ENCODE results near the gene FAM193A. TPM values are rescaled to one million over a fixed set of nuclear protein-coding genes. Genes with fewer than 3 reads are reported as not detected.

The FAM193A gene
- total and polyA plus RNA-seq, 2 experiments from 2014 or later, result 12.0 to 22.9 TPM

GRCh38 chr4:2546286-2546823, 9.9 kb downstream of the FAM193A start:
- Mint-ChIP-seq H3K4me3 (no peak overlapping the region), H3K9me3 (no peaks in the 10 kb centered on the region), H3K27ac (no peak overlapping the region), H3K4me1 (no peaks in the 10 kb centered on the region), H3K36me3 (ENCODE audit: low read depth) (peaks cover 3% of the 10 kb centered on the region; the same call in 1 of the 3 replicates), H3K27me3 (ENCODE audit: insufficient read depth, low read depth, poor library complexity) (peaks cover 7% of the 10 kb centered on the region)
- Histone ChIP-seq H3K9me2 (ENCODE audit: insufficient read depth) (no peaks in the 10 kb centered on the region), H4K20me1 (replicated peaks; ENCODE audit: insufficient read depth) (peaks cover 51% of the 10 kb centered on the region), H3K36me3 (ENCODE audit: insufficient read depth) (no peaks in the 10 kb centered on the region), H3K27me3 (ENCODE audit: insufficient read depth) (no peaks in the 10 kb centered on the region), H2AFZ (no peak overlapping the region), H3K4me1 (ENCODE audit: insufficient read depth) (no peaks in the 10 kb centered on the region), H3K27ac (ENCODE audit: low read depth) (no peak overlapping the region), H3F3A (replicated peaks; ENCODE audit: low read depth) (0 out of 2 replicates have a peak, but pooled peaks cover 3% of the 10 kb centered on the region), H3K4me2 (no peak overlapping the region), H3K4me3 (no peak overlapping the region), H3K79me2 (replicated peaks; ENCODE audit: insufficient read depth) (peaks cover 100% of the 10 kb centered on the region)
- ATAC-seq, result no peak
- TF ChIP-seq, protein P1, sequence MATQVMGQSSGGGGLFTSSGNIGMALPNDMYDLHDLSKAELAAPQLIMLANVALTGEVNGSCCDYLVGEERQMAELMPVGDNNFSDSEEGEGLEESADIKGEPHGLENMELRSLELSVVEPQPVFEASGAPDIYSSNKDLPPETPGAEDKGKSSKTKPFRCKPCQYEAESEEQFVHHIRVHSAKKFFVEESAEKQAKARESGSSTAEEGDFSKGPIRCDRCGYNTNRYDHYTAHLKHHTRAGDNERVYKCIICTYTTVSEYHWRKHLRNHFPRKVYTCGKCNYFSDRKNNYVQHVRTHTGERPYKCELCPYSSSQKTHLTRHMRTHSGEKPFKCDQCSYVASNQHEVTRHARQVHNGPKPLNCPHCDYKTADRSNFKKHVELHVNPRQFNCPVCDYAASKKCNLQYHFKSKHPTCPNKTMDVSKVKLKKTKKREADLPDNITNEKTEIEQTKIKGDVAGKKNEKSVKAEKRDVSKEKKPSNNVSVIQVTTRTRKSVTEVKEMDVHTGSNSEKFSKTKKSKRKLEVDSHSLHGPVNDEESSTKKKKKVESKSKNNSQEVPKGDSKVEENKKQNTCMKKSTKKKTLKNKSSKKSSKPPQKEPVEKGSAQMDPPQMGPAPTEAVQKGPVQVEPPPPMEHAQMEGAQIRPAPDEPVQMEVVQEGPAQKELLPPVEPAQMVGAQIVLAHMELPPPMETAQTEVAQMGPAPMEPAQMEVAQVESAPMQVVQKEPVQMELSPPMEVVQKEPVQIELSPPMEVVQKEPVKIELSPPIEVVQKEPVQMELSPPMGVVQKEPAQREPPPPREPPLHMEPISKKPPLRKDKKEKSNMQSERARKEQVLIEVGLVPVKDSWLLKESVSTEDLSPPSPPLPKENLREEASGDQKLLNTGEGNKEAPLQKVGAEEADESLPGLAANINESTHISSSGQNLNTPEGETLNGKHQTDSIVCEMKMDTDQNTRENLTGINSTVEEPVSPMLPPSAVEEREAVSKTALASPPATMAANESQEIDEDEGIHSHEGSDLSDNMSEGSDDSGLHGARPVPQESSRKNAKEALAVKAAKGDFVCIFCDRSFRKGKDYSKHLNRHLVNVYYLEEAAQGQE (IDR thresholded peaks at IDR 0.05; ENCODE audit: unreplicated experiment), result no peak
- TF ChIP-seq JUNB (IDR thresholded peaks at IDR 0.05; ENCODE audit: unreplicated experiment) (no peak), EZH2 (IDR thresholded peaks at IDR 0.05; ENCODE audit: low read depth, unreplicated experiment) (no peak), NANOG (IDR thresholded peaks at IDR 0.05; ENCODE audit: borderline replicate concordance) (no peak), STAT1 (IDR thresholded peaks at IDR 0.05; ENCODE audit: unreplicated experiment) (no peak), EZH2phosphoT487 (IDR thresholded peaks at IDR 0.05; ENCODE audit: unreplicated experiment) (no peak), POLR2AphosphoS5 (IDR thresholded peaks at IDR 0.05; ENCODE audit: low read depth) (no peak), ZNF331 (CRISPR knock-in tag; IDR thresholded peaks at IDR 0.05; ENCODE audit: low read depth) (no peak), ZNF114 (CRISPR knock-in tag; IDR thresholded peaks at IDR 0.05) (no peak), CREB1 (CRISPR knock-in tag; IDR thresholded peaks at IDR 0.05; ENCODE audit: low read depth) (no peak), CTCF (conservative IDR thresholded peaks at IDR 0.05; ENCODE audit: low read depth in 2 of 2) (no peak)
- TF ChIP-seq, protein P2, sequence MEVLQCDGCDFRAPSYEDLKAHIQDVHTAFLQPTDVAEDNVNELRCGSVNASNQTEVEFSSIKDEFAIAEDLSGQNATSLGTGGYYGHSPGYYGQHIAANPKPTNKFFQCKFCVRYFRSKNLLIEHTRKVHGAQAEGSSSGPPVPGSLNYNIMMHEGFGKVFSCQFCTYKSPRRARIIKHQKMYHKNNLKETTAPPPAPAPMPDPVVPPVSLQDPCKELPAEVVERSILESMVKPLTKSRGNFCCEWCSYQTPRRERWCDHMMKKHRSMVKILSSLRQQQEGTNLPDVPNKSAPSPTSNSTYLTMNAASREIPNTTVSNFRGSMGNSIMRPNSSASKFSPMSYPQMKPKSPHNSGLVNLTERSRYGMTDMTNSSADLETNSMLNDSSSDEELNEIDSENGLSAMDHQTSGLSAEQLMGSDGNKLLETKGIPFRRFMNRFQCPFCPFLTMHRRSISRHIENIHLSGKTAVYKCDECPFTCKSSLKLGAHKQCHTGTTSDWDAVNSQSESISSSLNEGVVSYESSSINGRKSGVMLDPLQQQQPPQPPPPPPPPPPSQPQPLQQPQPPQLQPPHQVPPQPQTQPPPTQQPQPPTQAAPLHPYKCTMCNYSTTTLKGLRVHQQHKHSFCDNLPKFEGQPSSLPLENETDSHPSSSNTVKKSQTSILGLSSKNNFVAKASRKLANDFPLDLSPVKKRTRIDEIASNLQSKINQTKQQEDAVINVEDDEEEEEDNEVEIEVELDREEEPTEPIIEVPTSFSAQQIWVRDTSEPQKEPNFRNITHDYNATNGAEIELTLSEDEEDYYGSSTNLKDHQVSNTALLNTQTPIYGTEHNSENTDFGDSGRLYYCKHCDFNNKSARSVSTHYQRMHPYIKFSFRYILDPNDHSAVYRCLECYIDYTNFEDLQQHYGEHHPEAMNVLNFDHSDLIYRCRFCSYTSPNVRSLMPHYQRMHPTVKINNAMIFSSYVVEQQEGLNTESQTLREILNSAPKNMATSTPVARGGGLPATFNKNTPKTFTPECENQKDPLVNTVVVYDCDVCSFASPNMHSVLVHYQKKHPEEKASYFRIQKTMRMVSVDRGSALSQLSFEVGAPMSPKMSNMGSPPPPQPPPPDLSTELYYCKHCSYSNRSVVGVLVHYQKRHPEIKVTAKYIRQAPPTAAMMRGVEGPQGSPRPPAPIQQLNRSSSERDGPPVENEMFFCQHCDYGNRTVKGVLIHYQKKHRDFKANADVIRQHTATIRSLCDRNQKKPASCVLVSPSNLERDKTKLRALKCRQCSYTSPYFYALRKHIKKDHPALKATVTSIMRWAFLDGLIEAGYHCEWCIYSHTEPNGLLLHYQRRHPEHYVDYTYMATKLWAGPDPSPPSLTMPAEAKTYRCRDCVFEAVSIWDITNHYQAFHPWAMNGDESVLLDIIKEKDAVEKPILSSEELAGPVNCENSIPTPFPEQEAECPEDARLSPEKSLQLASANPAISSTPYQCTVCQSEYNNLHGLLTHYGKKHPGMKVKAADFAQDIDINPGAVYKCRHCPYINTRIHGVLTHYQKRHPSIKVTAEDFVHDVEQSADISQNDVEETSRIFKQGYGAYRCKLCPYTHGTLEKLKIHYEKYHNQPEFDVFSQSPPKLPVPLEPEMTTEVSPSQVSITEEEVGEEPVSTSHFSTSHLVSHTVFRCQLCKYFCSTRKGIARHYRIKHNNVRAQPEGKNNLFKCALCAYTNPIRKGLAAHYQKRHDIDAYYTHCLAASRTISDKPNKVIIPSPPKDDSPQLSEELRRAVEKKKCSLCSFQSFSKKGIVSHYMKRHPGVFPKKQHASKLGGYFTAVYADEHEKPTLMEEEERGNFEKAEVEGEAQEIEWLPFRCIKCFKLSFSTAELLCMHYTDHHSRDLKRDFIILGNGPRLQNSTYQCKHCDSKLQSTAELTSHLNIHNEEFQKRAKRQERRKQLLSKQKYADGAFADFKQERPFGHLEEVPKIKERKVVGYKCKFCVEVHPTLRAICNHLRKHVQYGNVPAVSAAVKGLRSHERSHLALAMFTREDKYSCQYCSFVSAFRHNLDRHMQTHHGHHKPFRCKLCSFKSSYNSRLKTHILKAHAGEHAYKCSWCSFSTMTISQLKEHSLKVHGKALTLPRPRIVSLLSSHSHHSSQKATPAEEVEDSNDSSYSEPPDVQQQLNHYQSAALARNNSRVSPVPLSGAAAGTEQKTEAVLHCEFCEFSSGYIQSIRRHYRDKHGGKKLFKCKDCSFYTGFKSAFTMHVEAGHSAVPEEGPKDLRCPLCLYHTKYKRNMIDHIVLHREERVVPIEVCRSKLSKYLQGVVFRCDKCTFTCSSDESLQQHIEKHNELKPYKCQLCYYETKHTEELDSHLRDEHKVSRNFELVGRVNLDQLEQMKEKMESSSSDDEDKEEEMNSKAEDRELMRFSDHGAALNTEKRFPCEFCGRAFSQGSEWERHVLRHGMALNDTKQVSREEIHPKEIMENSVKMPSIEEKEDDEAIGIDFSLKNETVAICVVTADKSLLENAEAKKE (CRISPR knock-in tag; IDR thresholded peaks at IDR 0.05), result no peak
- TF ChIP-seq, protein P3, sequence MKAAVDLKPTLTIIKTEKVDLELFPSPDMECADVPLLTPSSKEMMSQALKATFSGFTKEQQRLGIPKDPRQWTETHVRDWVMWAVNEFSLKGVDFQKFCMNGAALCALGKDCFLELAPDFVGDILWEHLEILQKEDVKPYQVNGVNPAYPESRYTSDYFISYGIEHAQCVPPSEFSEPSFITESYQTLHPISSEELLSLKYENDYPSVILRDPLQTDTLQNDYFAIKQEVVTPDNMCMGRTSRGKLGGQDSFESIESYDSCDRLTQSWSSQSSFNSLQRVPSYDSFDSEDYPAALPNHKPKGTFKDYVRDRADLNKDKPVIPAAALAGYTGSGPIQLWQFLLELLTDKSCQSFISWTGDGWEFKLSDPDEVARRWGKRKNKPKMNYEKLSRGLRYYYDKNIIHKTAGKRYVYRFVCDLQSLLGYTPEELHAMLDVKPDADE (IDR thresholded peaks at IDR 0.05), result no peak
- no peak for DNase-seq (ENCODE audit: low spot score)
